Right lobe of liver (tissue), 6 donors: ENCODE measurements around the gene RNF103. TPM values are rescaled to one million over a fixed set of nuclear protein-coding genes. Genes with fewer than 3 reads are reported as not detected.

Experiments
- ATAC-seq, 4 donors: fragments of 200-7000 bp; cut with Tn5 transposase; one replicate each; pipeline ENCODE4 v1.9.1; 2020; ENCODE audit warnings: mild to moderate bottlenecking in 4 of 4, moderate library complexity in 4 of 4
- DNase-seq, 3 donors: peaks; one replicate each; pipeline ENCODE4 v3.0.0-alpha.2; 2020
- H3K27ac ChIP-seq, 3 donors: fragments of 200-600 bp; one replicate each; pipeline ENCODE4 v1.8.0; 2022
- H3K27me3 ChIP-seq, 2 donors: fragments of 200-600 bp; one replicate each; pipeline ENCODE4 v1.8.0; 2022
- H3K36me3 ChIP-seq, 4 donors: fragments of 200-600 bp; sonication (generic) in 1 of 4; one replicate each; pipeline versions ENCODE4 v1.5.1 to v1.8.0; 2017 to 2022; ENCODE audit warnings: control low read depth in 1 of 4
- H3K4me1 ChIP-seq, 4 donors: fragments of 200-600 bp; sonication (generic) in 1 of 4; one replicate each; pipeline versions ENCODE4 v1.5.1 to v1.8.0; 2017 to 2022; ENCODE audit warnings: control low read depth in 1 of 4
- H3K4me3 ChIP-seq, 3 donors: fragments of 200-600 bp; one replicate each; pipeline ENCODE4 v1.8.0; 2022
- H3K9me3 ChIP-seq, 4 donors: fragments of 200-600 bp; sonication (generic) in 1 of 4; one replicate each; pipeline versions ENCODE4 v1.5.1 to v1.8.0; 2017 to 2022; ENCODE audit warnings: control low read depth in 1 of 4
- CTCF ChIP-seq, 4 donors: fragments of 200-600 bp in 3 of 4; fragments of 450-650 bp in 1 of 4; IDR thresholded peaks; one replicate each; pipeline versions ENCODE4 v1.5.1 to v1.8.0; 2016 to 2022; ENCODE audit warnings: antibody characterized with exemption in 4 of 4, mild to moderate bottlenecking in 2 of 4
- POLR2A ChIP-seq: fragments of 450-650 bp; IDR thresholded peaks from one replicate; pipeline ENCODE4 v1.6.1; 2017; ENCODE audit warnings: antibody characterized with exemption, mild to moderate bottlenecking
- WGBS: methylation state at CpG from one replicate; pipeline ENCODE4 v1.1.6; 2018; ENCODE audit warnings: low coverage, low lambda C conversion rate; ENCODE audit not compliant: insufficient coverage; ENCODE audit errors: missing lambda C conversion rate; 5-methylcytosine and 5-hydroxymethylcytosine counted together
- intact Hi-C, 2 donors: fragments of 100-400 bp; cut with DNase I; formaldehyde crosslinking; loops; one replicate each; pipeline versions ENCODE4 v1.11.2 to v1.14.1; 2022
- total RNA-seq, 6 experiments: library from RNA; depleted of rRNA in 2 of 6; stranded (reverse); fragments of >200 nt in 2 of 6; fragmentation: NEBNext Ultra II Directional in 3 of 6; extraction: Animal tissue kit (Norgen Biotek cat#: 25700) in 3 of 6; gene quantifications; one replicate each; pipeline versions ENCODE4 v1.1.0 to v1.2.4, GENCODE V29; 2016 to 2023
- donor health status: DM: no; HTN: yes; CAD: no.
- donor health status: DM: no; HTN: no; CAD: no.
- donor health status: DM: no; HTN: no; CAD: no.
- donor health status: DM: no; HTN: yes; CAD: no.
- donor health status: DM: no; HTN: yes; CAD: no.

Gene RNF103
- total RNA-seq, 6 experiments from 2014 or later, result 30.6 to 47.7 (median 39.7) TPM

GRCh38 chr2:86616502-86616901 lies 7.2 kb downstream of the RNF103 start:
- DNase-seq, result no peak
- no peaks in the 10 kb centered on the region for H3K27me3 ChIP-seq
- peaks cover 0 to 43% (median 1%) of the 10 kb centered on the region in 4 donors for H3K36me3 ChIP-seq
- peak in 2 of 4 donors; percentile 12 to 56 for ATAC-seq
- H3K4me1 ChIP-seq, result peaks cover 0 to 39% (median 12%) of the 10 kb centered on the region in 4 donors
- intact Hi-C loops, result no loop called here
- H3K27ac ChIP-seq, result peak overlapping the region in 2 of 3 donors; percentile 16 to 34
- no peaks in the 10 kb centered on the region for H3K9me3 ChIP-seq
- WGBS, result 15% methylated on average over 3 of the region's 3 CpGs
- TF ChIP-seq CTCF (IDR thresholded peaks at IDR 0.05) (no peak), POLR2A (no peak)
- no peak overlapping the region for H3K4me3 ChIP-seq

- Histone ChIP-seq H3K4me1 (peaks cover 0 to 30% (median 12%) of the 10 kb centered on the region in 4 donors), H3K36me3 (peaks cover 0 to 52% (median 2%) of the 10 kb centered on the region in 4 donors), H3K4me3 (no peak overlapping the region), H3K27ac (peak overlapping the region in 2 of 3 donors; percentile 21 to 34), H3K9me3 (no peaks in the 10 kb centered on the region), H3K27me3 (no peaks in the 10 kb centered on the region)
- intact Hi-C loops, result no loop called here
- peak in 1 of 3 donors; percentile 68 for DNase-seq
- peak; percentile 96 to 99 (median 98) for ATAC-seq
- TF ChIP-seq POLR2A, result no peak
- TF ChIP-seq CTCF (IDR thresholded peaks at IDR 0.05), result no peak
Measured at GRCh38 chr2:86615596-86615995, 8.1 kb downstream of the RNF103 start.

GRCh38 chr2:86613515-86613914 lies 10.2 kb downstream of the RNF103 start:
- TF ChIP-seq CTCF (IDR thresholded peaks at IDR 0.05) (no peak), POLR2A (no peak)
- Histone ChIP-seq H3K27me3 (no peaks in the 10 kb centered on the region), H3K27ac (no peak overlapping the region), H3K4me1 (peaks cover 0 to 25% (median 9%) of the 10 kb centered on the region in 4 donors), H3K4me3 (no peak overlapping the region), H3K36me3 (peaks cover 0 to 53% (median 8%) of the 10 kb centered on the region in 4 donors), H3K9me3 (no peaks in the 10 kb centered on the region)
- 96% methylated on average over 4 of the region's 4 CpGs for WGBS
- DNase-seq, result no peak
- intact Hi-C loops, result no loop called here
- ATAC-seq, result no peak

GRCh38 chr2:86610871-86611270 lies 12.8 kb downstream of the RNF103 start:
- Histone ChIP-seq H3K27ac (no peak overlapping the region), H3K4me1 (peaks cover 0 to 9% (median 3%) of the 10 kb centered on the region in 4 donors), H3K9me3 (no peaks in the 10 kb centered on the region), H3K4me3 (no peak overlapping the region), H3K27me3 (no peaks in the 10 kb centered on the region), H3K36me3 (peaks cover 0 to 55% (median 8%) of the 10 kb centered on the region in 4 donors)
- WGBS, result 100% methylated on average over 1 of the region's 1 CpG
- TF ChIP-seq CTCF (IDR thresholded peaks at IDR 0.05) (no peak), POLR2A (no peak)
- ATAC-seq (no peak), DNase-seq (no peak)
- intact Hi-C loops, result no loop called here
